DMS114 treated with DMSO at 0.1 percent for 48 hours (cell line): ENCODE data around the gene GPR180.

Source experiments
- DNase-seq: peaks from one replicate; lab custom pipeline; 2025; ENCODE audit not compliant: unreplicated experiment; lab: John Stamatoyannopoulos, UW

GPR180 gene

GRCh38 chr13:94641409-94641941 lies 39.8 kb downstream of the GPR180 start:
- DNase-seq = no peak

- DNase-seq = no peak
These were observed 45.2 kb downstream of the GPR180 start for GRCh38 chr13:94646904-94647303.

GRCh38 chr13:94656176-94656575 lies 54.5 kb downstream of the GPR180 start:
- no peak for DNase-seq

GRCh38 chr13:94656766-94657165 lies 55.1 kb downstream of the GPR180 start:
- no peak for DNase-seq

- DNase-seq = no peak
These were observed 55.5 kb downstream of the GPR180 start for GRCh38 chr13:94657167-94657566.

GRCh38 chr13:94658926-94659597 lies 57.4 kb downstream of the GPR180 start:
- no peak for DNase-seq

GRCh38 chr13:94659598-94659946 lies 57.9 kb downstream of the GPR180 start:
- DNase-seq = no peak

GRCh38 chr13:94660695-94661326 lies 59.2 kb downstream of the GPR180 start:
- peak; percentile 13 for DNase-seq

GRCh38 chr13:94661406-94661805 lies 59.7 kb downstream of the GPR180 start:
- DNase-seq = no peak

- no peak for DNase-seq
These were observed 60.8 kb downstream of the GPR180 start for GRCh38 chr13:94662274-94662945.

GRCh38 chr13:94664889-94665288 lies 63.2 kb downstream of the GPR180 start:
- DNase-seq = no peak

GRCh38 chr13:94666065-94666464 lies 64.4 kb downstream of the GPR180 start:
- DNase-seq = no peak

GRCh38 chr13:94667190-94667589 lies 65.5 kb downstream of the GPR180 start:
- DNase-seq = no peak

GRCh38 chr13:94672400-94672799 lies 70.7 kb downstream of the GPR180 start:
- DNase-seq = no peak

- DNase-seq = no peak
These were observed 72.2 kb downstream of the GPR180 start for GRCh38 chr13:94673851-94674250.

GRCh38 chr13:94674609-94675348 lies 73.1 kb downstream of the GPR180 start:
- no peak for DNase-seq

GRCh38 chr13:94677799-94678198 lies 76.1 kb downstream of the GPR180 start:
- no peak for DNase-seq

- DNase-seq = no peak
These were observed 77.2 kb downstream of the GPR180 start for GRCh38 chr13:94678845-94679244.

GRCh38 chr13:94679614-94680013 lies 78.0 kb downstream of the GPR180 start:
- DNase-seq = no peak

- DNase-seq = no peak
These were observed 80.6 kb downstream of the GPR180 start for GRCh38 chr13:94682229-94682628.

- DNase-seq = no peak
These were observed 81.8 kb downstream of the GPR180 start for GRCh38 chr13:94683409-94683808.
